Frontal cortex (tissue), 4 donors: ENCODE measurements around the gene CNTN6. TPM values are rescaled to one million over a fixed set of nuclear protein-coding genes. Genes with fewer than 3 reads are reported as not detected.

ENCODE experiments used
- DNase-seq, 2 donors: peaks; one replicate each; pipeline ENCODE4 v3.0.0; 2012; ENCODE audit warnings: low spot score in 2 of 2
- FAIRE-seq: peaks from 2 replicates; lab custom pipeline; 2012; peaks lifted over from hg19 to GRCh38; lab: Jason Lieb, UNC
- total RNA-seq: library from RNA; depleted of rRNA; stranded (reverse); fragments of >200 nt; gene quantifications from one replicate; pipeline ENCODE4 v1.2.3, GENCODE V29; 2014
- donor health status: control.
- donor health status: control.
- donor health status: control.

The CNTN6 gene
- total RNA-seq = 11.8 TPM

GRCh38 chr3:1092771-1093170 is at the start of gene CNTN6:
TSS of gene CNTN6 (plus strand) at chr3:1093024. CDS start at chr3:1148009, 54,985 bp downstream.
- FAIRE-seq = no peak
- DNase-seq = no peak

GRCh38 chr3:1048558-1048957 is 44.3 kb upstream of the CNTN6 start:
- DNase-seq (no peak), FAIRE-seq (no peak)

DNA sequence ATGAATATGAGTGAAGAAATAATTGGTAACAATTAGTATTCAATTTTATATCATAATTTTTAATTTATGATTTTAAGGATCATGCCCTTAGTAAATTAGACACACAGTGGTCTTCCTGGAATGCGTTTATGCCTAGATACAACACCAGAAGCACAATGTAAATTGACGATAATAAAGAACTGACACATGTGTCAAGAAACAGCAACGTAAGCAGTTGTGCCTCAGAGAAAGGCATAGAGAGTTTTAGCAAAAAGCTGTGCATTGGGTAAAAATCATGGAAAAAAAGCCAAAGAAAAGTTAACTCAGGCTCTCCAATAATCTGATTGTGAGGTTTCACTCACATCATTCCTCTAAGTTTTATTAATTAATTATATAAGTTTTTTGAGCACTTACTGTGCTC is 37.0 kb upstream of the CNTN6 start:
- no peak for DNase-seq
- FAIRE-seq = no peak

- FAIRE-seq = no peak
Measured at GRCh38 chr3:1056744-1057143, 36.1 kb upstream of the CNTN6 start.

GRCh38 chr3:1057436-1057835 is 35.4 kb upstream of the CNTN6 start:
- DNase-seq (no peak), FAIRE-seq (no peak)

More at GRCh38 chr3:1056744-1057143, 36.1 kb upstream of the CNTN6 start:
- no peak for DNase-seq

GRCh38 chr3:1068985-1069384 is 23.8 kb upstream of the CNTN6 start:
- no peak for FAIRE-seq
- no peak for DNase-seq

- DNase-seq (no peak), FAIRE-seq (no peak)
Measured at GRCh38 chr3:1072041-1072440, 20.8 kb upstream of the CNTN6 start.

DNA sequence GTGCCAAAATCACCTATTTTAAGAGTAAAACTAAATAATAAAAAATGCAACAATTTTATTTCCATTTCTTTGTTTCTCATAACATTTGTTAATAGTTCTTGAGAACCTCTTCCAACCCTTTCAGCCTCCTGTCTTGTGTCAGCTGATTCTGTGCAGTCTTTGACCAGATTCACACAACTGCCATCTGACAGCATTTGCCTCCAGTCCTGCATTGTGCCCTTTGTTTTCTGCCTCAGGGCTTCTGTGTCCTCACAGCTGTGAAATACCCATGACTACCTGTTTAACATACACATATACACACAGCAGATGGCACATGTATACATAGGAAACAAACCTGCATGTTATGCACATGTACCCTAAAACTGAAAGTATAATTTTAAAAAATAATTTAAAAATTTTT is 13.2 kb upstream of the CNTN6 start:
- no peak for FAIRE-seq
- no peak for DNase-seq

DNA sequence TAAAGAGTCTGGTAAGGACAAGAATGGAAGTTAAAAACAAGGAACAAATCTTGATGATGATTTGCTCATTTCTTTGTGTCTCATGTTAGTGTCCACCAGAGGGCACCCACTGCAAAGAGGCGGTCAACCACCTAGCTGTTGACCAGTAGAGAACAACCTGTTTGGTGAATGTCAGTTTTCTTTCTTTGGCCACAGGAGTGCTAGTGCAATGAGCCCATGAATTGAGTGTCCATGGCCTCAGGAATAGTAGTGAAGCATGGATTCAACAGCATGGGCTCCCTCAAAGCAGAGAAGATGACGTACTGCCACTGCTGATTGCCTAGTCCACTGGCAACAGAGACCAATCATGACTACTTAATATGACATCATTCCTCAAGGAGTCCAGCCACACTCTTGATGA is 10.7 kb upstream of the CNTN6 start:
- no peak for FAIRE-seq
- no peak for DNase-seq

- FAIRE-seq (no peak), DNase-seq (no peak)
Measured at GRCh38 chr3:1087066-1087560, 5.7 kb upstream of the CNTN6 start.

GRCh38 chr3:1088503-1088902 is 4.3 kb upstream of the CNTN6 start:
- FAIRE-seq (no peak), DNase-seq (no peak)

GRCh38 chr3:1091286-1091685 is 1.5 kb upstream of the CNTN6 start:
- DNase-seq = no peak

GRCh38 chr3:1092061-1092460 is 763 bp upstream of the CNTN6 start:
- DNase-seq = no peak
- FAIRE-seq = no peak

More at GRCh38 chr3:1091286-1091685, 1.5 kb upstream of the CNTN6 start:
- FAIRE-seq = no peak

DNA sequence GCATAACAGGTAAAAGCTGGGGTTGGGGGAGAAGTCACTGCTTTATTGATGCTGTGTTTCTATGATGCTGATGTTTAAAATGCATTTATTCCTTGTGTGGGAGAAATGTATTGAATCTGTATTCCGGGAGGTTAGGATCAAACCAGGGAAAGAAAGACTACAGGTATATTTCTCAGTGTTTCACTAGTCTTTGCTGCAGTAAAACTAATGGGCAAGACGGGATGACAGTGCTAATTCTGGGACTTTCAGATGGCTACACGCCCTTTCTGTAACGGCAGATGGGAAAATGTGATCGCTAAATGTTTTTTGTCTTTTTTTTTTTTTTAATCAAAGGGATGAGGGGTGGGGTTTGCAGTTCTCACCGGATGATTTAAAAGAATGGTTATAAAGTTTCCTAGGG is 393 bp downstream of the CNTN6 start:
- DNase-seq (no peak), FAIRE-seq (no peak)

- DNase-seq (no peak), FAIRE-seq (no peak)
Measured at GRCh38 chr3:1103525-1103924, 10.7 kb downstream of the CNTN6 start.

- FAIRE-seq = no peak
- DNase-seq = no peak
Measured at GRCh38 chr3:1117843-1118473, 25.1 kb downstream of the CNTN6 start.

GRCh38 chr3:1131166-1131565 is 38.3 kb downstream of the CNTN6 start:
- no peak for FAIRE-seq
- DNase-seq = no peak

GRCh38 chr3:1135194-1135593 is 42.4 kb downstream of the CNTN6 start:
- DNase-seq = no peak
- FAIRE-seq = no peak

DNA sequence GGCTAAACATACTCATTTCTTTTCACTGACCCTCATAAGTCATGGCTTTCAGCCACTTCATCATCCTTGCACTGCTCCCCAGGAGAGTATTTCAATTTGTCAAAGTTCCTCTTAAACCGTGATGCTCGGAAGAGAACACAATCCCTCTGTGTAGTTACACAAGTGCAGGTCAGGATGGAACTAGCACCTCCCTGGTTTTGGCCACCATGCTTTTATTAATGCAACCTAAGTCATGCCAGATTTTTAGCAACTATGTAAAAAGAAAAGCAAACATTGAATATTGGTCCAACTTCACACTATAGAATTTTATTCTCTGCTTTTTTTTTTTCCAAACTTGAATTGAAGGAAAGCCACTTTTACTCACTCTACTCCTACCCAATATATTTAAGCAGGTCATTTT is 45.2 kb downstream of the CNTN6 start:
- no peak for FAIRE-seq

DNA sequence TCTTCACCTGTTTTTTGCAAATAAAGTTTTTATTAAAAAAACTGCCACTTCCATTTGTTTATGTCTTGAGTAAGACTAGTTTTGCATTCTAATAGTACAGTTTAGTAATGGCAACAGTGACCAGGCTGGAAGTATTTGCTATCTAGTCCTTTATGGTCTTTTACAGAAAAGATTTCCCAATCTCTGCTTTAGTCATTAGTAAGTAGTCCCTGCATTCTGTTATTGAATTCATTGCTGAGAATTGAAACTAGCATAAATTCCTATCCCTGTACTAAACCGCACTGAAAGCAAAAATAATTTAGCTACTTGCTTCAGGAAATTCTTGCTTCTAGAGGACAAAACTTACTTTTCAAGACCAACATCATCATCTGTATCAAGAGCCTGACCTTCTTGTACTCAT is 46.2 kb downstream of the CNTN6 start:
- FAIRE-seq (no peak), DNase-seq (no peak)

More for the DNA sequence above, 45.2 kb downstream of the CNTN6 start:
- DNase-seq = no peak

DNA sequence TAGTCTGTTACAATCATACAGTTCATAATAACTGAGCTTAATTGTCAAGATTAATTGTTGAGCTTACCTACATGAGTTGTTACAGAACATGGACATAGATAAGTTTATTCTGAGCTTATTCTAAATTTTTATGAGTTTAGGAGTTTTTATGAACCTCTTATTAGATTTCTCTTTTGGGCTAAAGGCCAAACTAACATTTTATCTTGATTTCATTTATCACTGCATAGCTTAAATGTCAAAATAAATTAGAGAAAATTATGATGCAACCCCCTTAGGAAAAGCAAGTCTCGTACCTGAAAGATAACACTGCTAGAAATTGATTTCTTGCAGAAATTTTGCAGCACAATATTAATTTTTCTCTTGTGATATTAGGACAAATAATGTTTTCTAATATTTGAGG is 54.5 kb downstream of the CNTN6 start:
- DNase-seq (no peak), FAIRE-seq (no peak)

GRCh38 chr3:1147819-1148218 is 55.0 kb downstream of the CNTN6 start:
- DNase-seq (no peak), FAIRE-seq (no peak)
